GM12875 (cell line): ENCODE results near the gene MEF2C.

Experiments
- H3K4me3 ChIP-seq: one replicate; pipeline ENCODE4 v1.5.1; 2011; ENCODE audit warnings: low read depth, low read length, control low read depth
- CTCF ChIP-seq: IDR thresholded peaks from 2 replicates; pipeline ENCODE4 v1.5.1; 2011; ENCODE audit warnings: low read depth, mild to moderate bottlenecking, control low read depth, inconsistent platforms, low read length, moderate library complexity, borderline replicate concordance; ENCODE audit not compliant: insufficient read depth

The MEF2C gene

GRCh38 chr5:88886252-88886651 lies 3.3 kb upstream of the MEF2C start:
- no peak for TF ChIP-seq CTCF
- peak overlapping the region; percentile 46 for H3K4me3 ChIP-seq

- TF ChIP-seq CTCF: no peak
- peak overlapping the region; percentile 37 for H3K4me3 ChIP-seq
Observed at GRCh38 chr5:88885002-88885401, 2.0 kb upstream of the MEF2C start.

GRCh38 chr5:88884608-88884877 lies 1.6 kb upstream of the MEF2C start:
- TF ChIP-seq CTCF: no peak
- peak overlapping the region; percentile 58 for H3K4me3 ChIP-seq

- TF ChIP-seq CTCF: 0 out of 2 replicates have a peak, but pooled peaks have one; percentile 14
- H3K4me3 ChIP-seq: peak overlapping the region; percentile 58
Observed at GRCh38 chr5:88883836-88884607, 1.0 kb upstream of the MEF2C start.

GRCh38 chr5:88882276-88883038 lies 527 bp downstream of the MEF2C start:
- H3K4me3 ChIP-seq: peak overlapping the region; percentile 58
- no peak for TF ChIP-seq CTCF

GRCh38 chr5:88881571-88881971 lies 1.4 kb downstream of the MEF2C start:
- peak overlapping the region; percentile 58 for H3K4me3 ChIP-seq
- no peak for TF ChIP-seq CTCF

- H3K4me3 ChIP-seq: peak overlapping the region; percentile 58
- TF ChIP-seq CTCF: no peak
Observed at GRCh38 chr5:88880201-88880600, 2.8 kb downstream of the MEF2C start.
